Stomach (tissue), 9 donors: ENCODE measurements around the gene ADAM8. TPM values are rescaled to one million over a fixed set of nuclear protein-coding genes. Genes with fewer than 3 reads are reported as not detected.

ENCODE experiments used
- DNase-seq, 2 donors: peaks; one replicate each; pipeline versions ENCODE4 v3.0.0 to v3.0.0-alpha.2; 2013 to 2019
- H3K27ac ChIP-seq, 5 donors: fragments of 200-600 bp in 4 of 5; sonication (generic) in 4 of 5; one replicate each; pipeline ENCODE4 v1.5.1; 2013 to 2019; ENCODE audit warnings: mild to moderate bottlenecking in 1 of 5, moderate library complexity in 1 of 5
- H3K27me3 ChIP-seq, 3 donors: fragments of 200-600 bp; sonication (generic); one replicate each; pipeline ENCODE4 v1.5.1; 2017 to 2019; ENCODE audit warnings: mixed run types in 1 of 3
- H3K36me3 ChIP-seq, 4 donors: fragments of 200-600 bp; sonication (generic); 1 replicate in 3 of 4; 2 replicates in 1 of 4; pipeline ENCODE4 v1.5.1; 2016 to 2019
- H3K4me1 ChIP-seq, 4 donors: fragments of 200-600 bp; sonication (generic); one replicate each; pipeline ENCODE4 v1.5.1; 2016 to 2019
- H3K4me3 ChIP-seq, 4 donors: fragments of 200-600 bp; sonication (generic) in 3 of 4; one replicate each; pipeline ENCODE4 v1.5.1; 2016 to 2019; ENCODE audit warnings: mild to moderate bottlenecking in 1 of 4
- H3K9me3 ChIP-seq, 4 donors: fragments of 200-600 bp; sonication (generic); one replicate each; pipeline ENCODE4 v1.5.1; 2016 to 2019
- EP300 ChIP-seq: sonication (generic); formaldehyde crosslinking; IDR thresholded peaks from one replicate; pipeline ENCODE4 v1.6.1; 2017; ENCODE audit warnings: antibody characterized with exemption
- POLR2A ChIP-seq, 4 donors: fragments of 450-650 bp; IDR thresholded peaks; one replicate each; pipeline ENCODE4 v1.6.1; 2016; ENCODE audit warnings: antibody characterized with exemption in 4 of 4, control low read depth in 2 of 4, mild to moderate bottlenecking in 1 of 4, moderate library complexity in 1 of 4
- POLR2AphosphoS5 ChIP-seq, 3 donors: sonication (generic); formaldehyde crosslinking; IDR thresholded peaks; one replicate each; pipeline ENCODE4 v1.6.1; 2016; ENCODE audit warnings: antibody characterized with exemption in 3 of 3
- WGBS, 5 donors: extraction: QIAGEN DNeasy Blood & Tissue Kit in 3 of 5; methylation state at CpG; one replicate each; pipeline versions ENCODE4 v1.1.5 to v1.1.7; 2013 to 2018; 5-methylcytosine and 5-hydroxymethylcytosine counted together
- intact Hi-C: fragments of 100-400 bp; cut with DNase I; formaldehyde crosslinking; loops from one replicate; pipeline ENCODE4 v1.15.1; 2023; ENCODE audit warnings: low total_unique reads
- polyA plus RNA-seq, 3 donors: library from polyadenylated mRNA; stranded (reverse); fragments of 200-250 nt; gene quantifications; one replicate each; pipeline ENCODE4 v1.2.3, GENCODE V29; 2013
- total RNA-seq, 5 donors: library from RNA; depleted of rRNA; stranded (reverse); fragments of >200 nt; gene quantifications; one replicate each; pipeline versions ENCODE4 v1.1.0 to v1.2.3, GENCODE V29; 2014 to 2016
- TF ChIP-seq, protein P1 (sequence below), 7 experiments: fragments of 450-650 bp in 4 of 7; fragments of 200-600 bp in 3 of 7; sonication (generic) in 3 of 7; IDR thresholded peaks; one replicate each; pipeline ENCODE4 v1.5.1; 2016 to 2019; ENCODE audit warnings: antibody characterized with exemption in 7 of 7, control low read depth in 2 of 7, mild to moderate bottlenecking in 1 of 7
- donor health status: healthy with polysubstance abuse.
- donor health status: Bipolar disorder and iron deficiency.
- donor health status: healthy.

Gene ADAM8
- total and polyA plus RNA-seq, 8 donors = 1.8 to 50.8 (median 4.4) TPM; not detected in 1

DNA sequence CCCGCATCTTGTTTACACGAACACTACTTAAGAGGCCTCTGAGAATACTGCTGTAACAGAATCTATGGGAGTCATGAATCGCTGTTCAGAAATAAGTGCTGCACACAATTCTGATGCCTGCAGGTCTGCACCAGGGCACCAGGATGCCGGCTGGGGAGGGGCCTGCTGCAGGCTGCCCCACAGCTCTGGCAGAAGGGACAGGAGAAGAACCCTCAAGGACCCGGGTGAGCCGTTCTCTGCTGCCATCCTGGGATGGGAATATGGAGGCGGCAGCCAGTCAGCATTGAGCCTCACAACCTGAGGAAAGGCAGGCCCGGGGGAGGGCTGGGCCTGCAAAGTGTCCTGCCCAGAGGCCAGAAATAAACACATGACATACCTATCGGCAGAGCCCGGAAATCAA lies 20.8 kb upstream of the ADAM8 start:
- intact Hi-C loops = no loop called here
- TF ChIP-seq, protein P1, sequence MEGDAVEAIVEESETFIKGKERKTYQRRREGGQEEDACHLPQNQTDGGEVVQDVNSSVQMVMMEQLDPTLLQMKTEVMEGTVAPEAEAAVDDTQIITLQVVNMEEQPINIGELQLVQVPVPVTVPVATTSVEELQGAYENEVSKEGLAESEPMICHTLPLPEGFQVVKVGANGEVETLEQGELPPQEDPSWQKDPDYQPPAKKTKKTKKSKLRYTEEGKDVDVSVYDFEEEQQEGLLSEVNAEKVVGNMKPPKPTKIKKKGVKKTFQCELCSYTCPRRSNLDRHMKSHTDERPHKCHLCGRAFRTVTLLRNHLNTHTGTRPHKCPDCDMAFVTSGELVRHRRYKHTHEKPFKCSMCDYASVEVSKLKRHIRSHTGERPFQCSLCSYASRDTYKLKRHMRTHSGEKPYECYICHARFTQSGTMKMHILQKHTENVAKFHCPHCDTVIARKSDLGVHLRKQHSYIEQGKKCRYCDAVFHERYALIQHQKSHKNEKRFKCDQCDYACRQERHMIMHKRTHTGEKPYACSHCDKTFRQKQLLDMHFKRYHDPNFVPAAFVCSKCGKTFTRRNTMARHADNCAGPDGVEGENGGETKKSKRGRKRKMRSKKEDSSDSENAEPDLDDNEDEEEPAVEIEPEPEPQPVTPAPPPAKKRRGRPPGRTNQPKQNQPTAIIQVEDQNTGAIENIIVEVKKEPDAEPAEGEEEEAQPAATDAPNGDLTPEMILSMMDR (IDR thresholded peaks at IDR 0.05) = no peak
- no peak for TF ChIP-seq POLR2A (IDR thresholded peaks at IDR 0.05)
- TF ChIP-seq EP300 = no peak
- no peak for TF ChIP-seq POLR2AphosphoS5 (IDR thresholded peaks at IDR 0.05)
- Histone ChIP-seq H3K27me3 (no peaks in the 10 kb centered on the region), H3K9me3 (no peaks in the 10 kb centered on the region), H3K27ac (no peak overlapping the region), H3K4me1 (peaks cover 0 to 15% (median 0%) of the 10 kb centered on the region in 4 donors), H3K36me3 (peaks cover 88 to 100% (median 99%) of the 10 kb centered on the region in 4 donors), H3K4me3 (no peak overlapping the region)
- WGBS, 5 donors = 91 to 97% (median 96%) methylated on average over 10 of the region's 10 CpGs
- DNase-seq = no peak

DNA sequence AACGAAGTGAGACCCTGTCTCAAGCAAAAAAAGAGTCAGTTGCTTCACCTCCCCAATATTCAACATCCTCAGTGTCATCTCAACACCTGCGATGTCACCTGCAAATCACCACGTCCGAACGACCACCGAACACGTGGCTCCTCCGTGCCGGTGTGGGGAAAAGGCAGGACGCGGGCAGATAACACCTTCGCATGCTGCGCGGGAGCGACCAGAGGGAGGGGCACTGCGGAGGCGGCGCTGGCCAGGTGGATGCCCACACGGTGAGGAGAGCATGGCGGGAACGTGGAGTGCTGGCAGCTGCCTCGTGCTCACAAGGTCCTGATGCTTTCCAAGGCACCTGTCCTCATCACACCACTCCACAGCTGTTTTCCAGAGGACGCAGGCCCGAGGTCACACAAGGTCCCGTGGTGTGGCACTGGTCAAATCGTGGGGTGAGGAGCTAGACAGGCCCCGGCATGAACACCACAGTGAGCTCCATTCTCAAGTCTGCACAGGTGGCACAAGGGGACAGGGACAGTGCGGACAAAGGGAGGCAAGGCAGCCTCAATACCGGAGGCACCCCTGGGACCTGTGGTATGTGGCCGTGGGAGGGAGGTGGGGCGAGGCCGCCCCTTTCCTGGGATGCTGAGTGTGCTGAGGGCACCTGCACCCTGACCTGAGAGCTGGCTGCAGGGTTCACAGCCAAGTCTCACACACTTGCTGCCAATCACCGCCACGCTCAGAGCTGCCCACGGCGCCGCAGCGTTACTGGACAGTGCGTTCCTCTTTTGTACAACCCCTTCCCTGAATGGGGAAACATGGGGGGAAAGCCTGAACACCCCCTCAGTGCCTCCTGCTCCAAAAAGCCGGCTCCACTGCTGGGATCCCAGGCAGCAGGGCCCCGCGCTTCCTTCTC lies 19.0 kb upstream of the ADAM8 start:
- WGBS, 5 donors = 93 to 95% (median 94%) methylated on average over 39 to 42 of the region's 42 CpGs
- peaks cover 79 to 90% (median 90%) of the 10 kb centered on the region in 4 donors for H3K36me3 ChIP-seq
- intact Hi-C loops = no loop called here
- no peak overlapping the region for H3K4me3 ChIP-seq
- TF ChIP-seq POLR2AphosphoS5 (IDR thresholded peaks at IDR 0.05) = no peak
- TF ChIP-seq, protein P1 (IDR thresholded peaks at IDR 0.05) = no peak
- no peak for TF ChIP-seq EP300
- TF ChIP-seq POLR2A (IDR thresholded peaks at IDR 0.05) = no peak
- peaks cover 0 to 15% (median 0%) of the 10 kb centered on the region in 4 donors for H3K4me1 ChIP-seq
- no peaks in the 10 kb centered on the region for H3K27me3 ChIP-seq
- no peak for DNase-seq
- no peaks in the 10 kb centered on the region for H3K9me3 ChIP-seq
- no peak overlapping the region for H3K27ac ChIP-seq

GRCh38 chr10:133294189-133294588 lies 17.5 kb upstream of the ADAM8 start:
- H3K27me3 ChIP-seq = no peaks in the 10 kb centered on the region
- H3K27ac ChIP-seq = peak overlapping the region in 1 of 5 donors; percentile 35
- H3K4me1 ChIP-seq = peaks cover 0 to 15% (median 0%) of the 10 kb centered on the region in 4 donors
- no peaks in the 10 kb centered on the region for H3K9me3 ChIP-seq
- H3K4me3 ChIP-seq = no peak overlapping the region
- no peak for DNase-seq
- peaks cover 84 to 90% (median 90%) of the 10 kb centered on the region in 4 donors for H3K36me3 ChIP-seq
- no peak for TF ChIP-seq POLR2AphosphoS5 (IDR thresholded peaks at IDR 0.05)
- no peak for TF ChIP-seq EP300
- TF ChIP-seq POLR2A (IDR thresholded peaks at IDR 0.05) = no peak
- TF ChIP-seq, protein P1 (IDR thresholded peaks at IDR 0.05) = no peak
- WGBS, 5 donors = 77 to 91% (median 87%) methylated on average over 15 of the region's 15 CpGs
- intact Hi-C loops = no loop called here

GRCh38 chr10:133293810-133294119 lies 17.1 kb upstream of the ADAM8 start:
- TF ChIP-seq POLR2AphosphoS5 (IDR thresholded peaks at IDR 0.05) (no peak), EP300 (no peak)
- no peaks in the 10 kb centered on the region for H3K27me3 ChIP-seq
- H3K36me3 ChIP-seq = peaks cover 84 to 90% (median 90%) of the 10 kb centered on the region in 4 donors
- peaks cover 0 to 15% (median 0%) of the 10 kb centered on the region in 4 donors for H3K4me1 ChIP-seq
- WGBS, 5 donors = 92 to 95% (median 95%) methylated on average over 10 of the region's 10 CpGs
- H3K9me3 ChIP-seq = no peaks in the 10 kb centered on the region
- intact Hi-C loops = no loop called here
- no peak for DNase-seq
- peak overlapping the region in 2 of 5 donors; percentile 15 to 35 for H3K27ac ChIP-seq
- H3K4me3 ChIP-seq = no peak overlapping the region
